H9 (cell line): ENCODE results near the gene UBE3C. TPM values are rescaled to one million over a fixed set of nuclear protein-coding genes. Genes with fewer than 3 reads are reported as not detected.
A peak's percentile ranks its signal among the peaks of the same experiment; 100 is the strongest.

Experiments
- DNase-seq: peaks from one replicate; pipeline ENCODE4 v3.0.0-alpha.2; 2017
- H2AFZ ChIP-seq: one replicate; pipeline ENCODE4 v1.6.1; 2013; ENCODE audit warnings: mild to moderate bottlenecking, low read length, control low read depth, moderate library complexity
- H2AK5ac ChIP-seq: 2 replicates; pipeline ENCODE4 v1.6.1; 2013; ENCODE audit warnings: low read length, control low read depth, mixed read lengths; ENCODE audit not compliant: insufficient read length
- H2BK120ac ChIP-seq: one replicate; pipeline ENCODE4 v1.6.1; 2013; ENCODE audit warnings: low read depth, mild to moderate bottlenecking, low read length, control low read depth, inconsistent platforms; ENCODE audit not compliant: poor library complexity, severe bottlenecking
- H2BK12ac ChIP-seq: 2 replicates; pipeline ENCODE4 v1.6.1; 2013; ENCODE audit warnings: low read length, control low read depth, mixed read lengths, low read depth; ENCODE audit not compliant: insufficient read length
- H2BK15ac ChIP-seq: 2 replicates; pipeline ENCODE4 v1.6.1; 2013; ENCODE audit warnings: low read depth, low read length, control low read depth
- H2BK20ac ChIP-seq: one replicate; pipeline ENCODE4 v1.6.1; 2013; ENCODE audit warnings: low read depth, mild to moderate bottlenecking, low read length, control low read depth, inconsistent platforms; ENCODE audit not compliant: poor library complexity, severe bottlenecking
- H2BK5ac ChIP-seq: 2 replicates; pipeline ENCODE4 v1.6.1; 2013; ENCODE audit warnings: low read length, control low read depth, mixed read lengths; ENCODE audit not compliant: insufficient read length
- H3K14ac ChIP-seq: 2 replicates; pipeline ENCODE4 v1.6.1; 2013; ENCODE audit warnings: low read length, control low read depth; ENCODE audit not compliant: insufficient read depth
- H3K18ac ChIP-seq: 2 replicates; pipeline ENCODE4 v1.6.1; 2013; ENCODE audit warnings: low read depth, mild to moderate bottlenecking, mixed read lengths, low read length, control low read depth; ENCODE audit not compliant: insufficient read length
- H3K23ac ChIP-seq: 2 replicates; pipeline ENCODE4 v1.6.1; 2013; ENCODE audit warnings: low read length, control low read depth, mixed read lengths, low read depth; ENCODE audit not compliant: insufficient read length
- H3K23me2 ChIP-seq: 2 replicates; pipeline ENCODE4 v1.6.1; 2013; ENCODE audit warnings: low read depth, mild to moderate bottlenecking, mixed read lengths, low read length, control low read depth; ENCODE audit not compliant: insufficient read length, poor library complexity, severe bottlenecking
- H3K27ac ChIP-seq: 2 replicates; pipeline ENCODE4 v1.5.1; 2013; ENCODE audit warnings: low read length, control low read depth, mixed read lengths, low read depth; ENCODE audit not compliant: insufficient read length
- H3K27me3 ChIP-seq: 2 replicates; pipeline ENCODE4 v1.6.1; 2013; ENCODE audit warnings: low read length, control low read depth, inconsistent platforms; ENCODE audit not compliant: insufficient read depth
- H3K4ac ChIP-seq: 2 replicates; pipeline ENCODE4 v1.6.1; 2013; ENCODE audit warnings: low read depth, mild to moderate bottlenecking, control low read depth, inconsistent platforms, low read length, moderate library complexity
- H3K4me1 ChIP-seq: 2 replicates; pipeline ENCODE4 v1.6.1; 2013; ENCODE audit warnings: low read length, control low read depth, inconsistent platforms; ENCODE audit not compliant: insufficient read depth
- H3K4me2 ChIP-seq: 2 replicates; pipeline ENCODE4 v1.6.1; 2013; ENCODE audit warnings: low read length, control low read depth, mixed read lengths; ENCODE audit not compliant: insufficient read length, insufficient read depth
- H3K56ac ChIP-seq: 2 replicates; pipeline ENCODE4 v1.6.1; 2013; ENCODE audit warnings: low read depth, mild to moderate bottlenecking, mixed read lengths, low read length, control low read depth; ENCODE audit not compliant: insufficient read length
- H3K79me1 ChIP-seq: 2 replicates; pipeline ENCODE4 v1.6.1; 2013; ENCODE audit warnings: low read depth, mild to moderate bottlenecking, moderate library complexity, low read length, control low read depth, inconsistent platforms; ENCODE audit not compliant: insufficient read depth, poor library complexity, severe bottlenecking
- H3K79me2 ChIP-seq: 2 replicates; pipeline ENCODE4 v1.6.1; 2013; ENCODE audit warnings: low read length, control low read depth, inconsistent platforms; ENCODE audit not compliant: insufficient read depth
- H3K9ac ChIP-seq: 2 replicates; pipeline ENCODE4 v1.6.1; 2013; ENCODE audit warnings: low read length, control low read depth, mixed read lengths; ENCODE audit not compliant: insufficient read length; ENCODE audit errors: extremely low read depth
- H3K9me3 ChIP-seq: one replicate; pipeline ENCODE4 v1.6.1; 2013; ENCODE audit warnings: low read depth, low read length, inconsistent platforms; ENCODE audit not compliant: control insufficient read depth
- H3T11ph ChIP-seq: one replicate; pipeline ENCODE4 v1.6.1; 2013; ENCODE audit warnings: mild to moderate bottlenecking, low read length, control low read depth, inconsistent platforms
- H4K20me1 ChIP-seq: one replicate; pipeline ENCODE4 v1.6.1; 2013; ENCODE audit not compliant: control insufficient read depth, insufficient read length, insufficient read depth
- H4K5ac ChIP-seq: 2 replicates; pipeline ENCODE4 v1.6.1; 2013; ENCODE audit warnings: low read depth, mild to moderate bottlenecking, mixed read lengths, low read length, control low read depth; ENCODE audit not compliant: insufficient read length
- H4K8ac ChIP-seq: replicated peaks from 2 replicates; pipeline ENCODE4 v1.6.1; 2013; ENCODE audit warnings: low read length, control low read depth, mixed read lengths, low read depth; ENCODE audit not compliant: insufficient read length
- H4K91ac ChIP-seq: 2 replicates; pipeline ENCODE4 v1.6.1; 2013; ENCODE audit warnings: low read depth, mild to moderate bottlenecking, moderate library complexity, mixed read lengths, low read length, control low read depth; ENCODE audit not compliant: insufficient read length
- H3K27ac Mint-ChIP-seq, 3 experiments: 2 replicates in 2 of 3; 3 replicates in 1 of 3; pipeline ENCODE4 v1.8.0; 2020 to 2021; ENCODE audit warnings: mixed read lengths in 3 of 3, mild to moderate bottlenecking in 1 of 3, moderate library complexity in 1 of 3
- H3K27me3 Mint-ChIP-seq: 2 replicates; pipeline ENCODE4 v1.8.0; 2021; ENCODE audit warnings: low read depth, mild to moderate bottlenecking, moderate library complexity, mixed read lengths
- H3K36me3 Mint-ChIP-seq, 3 experiments: 2 replicates in 2 of 3; 3 replicates in 1 of 3; pipeline ENCODE4 v1.8.0; 2020 to 2021; ENCODE audit warnings: low read depth in 3 of 3, mixed read lengths in 3 of 3; ENCODE audit not compliant: insufficient read depth in 1 of 3
- H3K4me1 Mint-ChIP-seq, 2 experiments: 2 replicates each; pipeline ENCODE4 v1.8.0; 2020; ENCODE audit warnings: mixed read lengths in 2 of 2
- H3K4me3 Mint-ChIP-seq, 2 experiments: 2 replicates in 1 of 2; 3 replicates in 1 of 2; pipeline ENCODE4 v1.8.0; 2020 to 2021; ENCODE audit warnings: mild to moderate bottlenecking in 2 of 2, mixed read lengths in 2 of 2, moderate library complexity in 1 of 2
- H3K9me3 Mint-ChIP-seq, 2 experiments: 2 replicates in 1 of 2; 3 replicates in 1 of 2; pipeline ENCODE4 v1.8.0; 2020; ENCODE audit warnings: mild to moderate bottlenecking in 2 of 2, mixed read lengths in 2 of 2, moderate library complexity in 1 of 2
- WGBS: extraction: QIAGEN DNeasy Blood & Tissue Kit; methylation state at CpG from one replicate; pipeline ENCODE4 v1.1.7; 2013; ENCODE audit warnings: missing lambda C conversion rate, low lambda C conversion rate, mixed read lengths; ENCODE audit not compliant: insufficient read length; ENCODE audit errors: extremely low coverage; 5-methylcytosine and 5-hydroxymethylcytosine counted together
- total RNA-seq: library from RNA; stranded (reverse); gene quantifications from 2 replicates; pipeline ENCODE4 v1.2.1, GENCODE V29; 2021
- TF ChIP-seq, protein P1 (sequence below): fragments of 200-600 bp; sonication (generic); conservative IDR thresholded peaks from 3 replicates; pipeline ENCODE4 v1.8.0; 2021; ENCODE audit warnings: antibody characterized with exemption, mild to moderate bottlenecking

UBE3C gene
- total RNA-seq, 1 experiment from 2014 or later, result 63.3 TPM

- Histone ChIP-seq H3K14ac (no peak overlapping the region; the same call in 1 of the 2 replicates), H3T11ph (no peak overlapping the region), H3K79me2 (no peaks in the 10 kb centered on the region), H3K27ac (no peak overlapping the region), H4K91ac (peak overlapping the region; percentile 1), H3K18ac (no peak overlapping the region), H3K27me3 (no peaks in the 10 kb centered on the region), H3K23me2 (no peaks in the 10 kb centered on the region), H2BK20ac (no peak overlapping the region), H2AK5ac (no peak overlapping the region), H2BK120ac (no peak overlapping the region), H4K5ac (no peak overlapping the region), H3K9me3 (no peaks in the 10 kb centered on the region), H3K56ac (no peak overlapping the region), H3K4me2 (no peak overlapping the region), H2BK5ac (no peak overlapping the region), H2BK12ac (no peak overlapping the region), H3K4me1 (peaks cover 6% of the 10 kb centered on the region; the same call in 1 of the 2 replicates), H3K4ac (no peak overlapping the region; the same call in 1 of the 2 replicates), H2BK15ac (no peak overlapping the region), H3K9ac (no peak overlapping the region), H2AFZ (no peak overlapping the region), H3K79me1 (no peaks in the 10 kb centered on the region), H4K8ac (no peak overlapping the region), H4K20me1 (no peaks in the 10 kb centered on the region), H3K23ac (no peak overlapping the region)
- Mint-ChIP-seq H3K27me3 (0 out of 2 replicates have a peak, but pooled peaks cover 1% of the 10 kb centered on the region), H3K9me3 (peaks cover 0 to 4% of the 10 kb centered on the region in 2 experiments; a peak in 2 of 5 replicates), H3K4me1 (peaks cover 43 to 45% of the 10 kb centered on the region in 2 experiments), H3K4me3 (no peak overlapping the region), H3K27ac (peak overlapping the region in 1 of 3 experiments; percentile 54; a peak in 1 of 7 replicates), H3K36me3 (no peaks in the 10 kb centered on the region; a peak in 2 of 7 replicates)
- TF ChIP-seq, protein P1, sequence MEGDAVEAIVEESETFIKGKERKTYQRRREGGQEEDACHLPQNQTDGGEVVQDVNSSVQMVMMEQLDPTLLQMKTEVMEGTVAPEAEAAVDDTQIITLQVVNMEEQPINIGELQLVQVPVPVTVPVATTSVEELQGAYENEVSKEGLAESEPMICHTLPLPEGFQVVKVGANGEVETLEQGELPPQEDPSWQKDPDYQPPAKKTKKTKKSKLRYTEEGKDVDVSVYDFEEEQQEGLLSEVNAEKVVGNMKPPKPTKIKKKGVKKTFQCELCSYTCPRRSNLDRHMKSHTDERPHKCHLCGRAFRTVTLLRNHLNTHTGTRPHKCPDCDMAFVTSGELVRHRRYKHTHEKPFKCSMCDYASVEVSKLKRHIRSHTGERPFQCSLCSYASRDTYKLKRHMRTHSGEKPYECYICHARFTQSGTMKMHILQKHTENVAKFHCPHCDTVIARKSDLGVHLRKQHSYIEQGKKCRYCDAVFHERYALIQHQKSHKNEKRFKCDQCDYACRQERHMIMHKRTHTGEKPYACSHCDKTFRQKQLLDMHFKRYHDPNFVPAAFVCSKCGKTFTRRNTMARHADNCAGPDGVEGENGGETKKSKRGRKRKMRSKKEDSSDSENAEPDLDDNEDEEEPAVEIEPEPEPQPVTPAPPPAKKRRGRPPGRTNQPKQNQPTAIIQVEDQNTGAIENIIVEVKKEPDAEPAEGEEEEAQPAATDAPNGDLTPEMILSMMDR, result no peak
- DNase-seq, result no peak
- WGBS, result no CpG with 5 or more reads among the region's 15 CpGs
Measured at GRCh38 chr7:157313645-157314044, 174.9 kb downstream of the UBE3C start.
